HepG2 (cell line): ENCODE results near the gene ERLEC1. TPM values are rescaled to one million over a fixed set of nuclear protein-coding genes. Genes with fewer than 3 reads are reported as not detected.

Experiments used
- HMG20B ChIP-seq: conservative IDR thresholded peaks from 2 replicates; pipeline ENCODE4 v1.6.1; 2016; ENCODE audit warnings: missing genetic modification reagents, missing compliant biosample characterization
- MED8 ChIP-seq: sonication (generic); formaldehyde crosslinking; IDR thresholded peaks from 2 replicates; pipeline ENCODE4 v1.8.1; 2023; ENCODE audit warnings: mild to moderate bottlenecking, missing genetic modification reagents; ENCODE audit not compliant: insufficient replicate concordance
- MXD3 ChIP-seq: IDR thresholded peaks from 2 replicates; pipeline ENCODE4 v1.6.1; 2016; ENCODE audit warnings: mild to moderate bottlenecking, missing biosample characterization, missing genetic modification reagents
- NONO ChIP-seq, 2 experiments: fragments of 450-650 bp in 1 of 2; sonication (generic) in 1 of 2; formaldehyde crosslinking in 1 of 2; IDR thresholded peaks in 1 of 2; conservative IDR thresholded peaks in 1 of 2; 2 replicates each; pipeline versions ENCODE4 v1.6.1 to v1.8.0; 2017 to 2022; ENCODE audit warnings: mild to moderate bottlenecking in 1 of 2, missing genetic modification reagents in 1 of 2, moderate library complexity in 1 of 2
- PTBP1 ChIP-seq: fragments of 200-400 bp; formaldehyde crosslinking; IDR thresholded peaks from 2 replicates; pipeline ENCODE4 v1.6.1; 2018; ENCODE audit warnings: low read length, low read depth; ENCODE audit not compliant: poor library complexity, severe bottlenecking
- RBFOX2 ChIP-seq: fragments of 200-400 bp; formaldehyde crosslinking; IDR thresholded peaks from 2 replicates; pipeline ENCODE4 v1.6.1; 2017; ENCODE audit warnings: low read depth, mild to moderate bottlenecking, low read length
- SKI ChIP-seq: fragments of 450-650 bp; IDR thresholded peaks from one replicate; pipeline ENCODE4 v1.6.1; 2018; ENCODE audit warnings: mild to moderate bottlenecking; ENCODE audit not compliant: partially characterized antibody
- TARDBP ChIP-seq: sonication (generic); formaldehyde crosslinking; IDR thresholded peaks from 2 replicates; pipeline ENCODE4 v1.8.0; 2022; ENCODE audit warnings: mild to moderate bottlenecking, missing genetic modification reagents
- THAP8 ChIP-seq: sonication (generic); formaldehyde crosslinking; IDR thresholded peaks from 2 replicates; pipeline ENCODE4 v1.5.1; 2020; ENCODE audit warnings: missing genetic modification reagents, mild to moderate bottlenecking, borderline replicate concordance
- ZBTB4 ChIP-seq: sonication (generic); formaldehyde crosslinking; IDR thresholded peaks from 2 replicates; pipeline ENCODE4 v1.4.0; 2020; ENCODE audit warnings: missing genetic modification reagents, mild to moderate bottlenecking, borderline replicate concordance
- ZMAT3 ChIP-seq: sonication (generic); formaldehyde crosslinking; conservative IDR thresholded peaks from 2 replicates; pipeline ENCODE4 v1.7.0; 2021; ENCODE audit warnings: missing genetic modification reagents
- ZNF142 ChIP-seq: sonication (generic); formaldehyde crosslinking; IDR thresholded peaks from 2 replicates; pipeline ENCODE4 v1.4.0; 2020; ENCODE audit warnings: missing genetic modification reagents
- ZNF160 ChIP-seq: sonication (generic); formaldehyde crosslinking; IDR thresholded peaks from 2 replicates; pipeline ENCODE4 v1.8.0; 2022; ENCODE audit warnings: mild to moderate bottlenecking, inconsistent platforms, missing genetic modification reagents
- ZNF260 ChIP-seq: sonication (generic); formaldehyde crosslinking; IDR thresholded peaks from 2 replicates; pipeline ENCODE4 v1.4.0; 2020; ENCODE audit warnings: missing genetic modification reagents, low read depth, mild to moderate bottlenecking, borderline replicate concordance
- ZNF543 ChIP-seq: sonication (generic); formaldehyde crosslinking; IDR thresholded peaks from 2 replicates; pipeline ENCODE4 v1.4.0; 2020; ENCODE audit warnings: mild to moderate bottlenecking, missing genetic modification reagents
- ZNF616 ChIP-seq: sonication (generic); formaldehyde crosslinking; IDR thresholded peaks from 2 replicates; pipeline ENCODE4 v1.5.0; 2020; ENCODE audit warnings: low read depth, mild to moderate bottlenecking, missing genetic modification reagents
- ZNF772 ChIP-seq: sonication (generic); formaldehyde crosslinking; IDR thresholded peaks from 2 replicates; pipeline ENCODE4 v1.5.0; 2020; ENCODE audit warnings: mild to moderate bottlenecking, missing genetic modification reagents
- ZNF839 ChIP-seq: sonication (generic); formaldehyde crosslinking; IDR thresholded peaks from 2 replicates; pipeline ENCODE4 v1.4.0; 2020; ENCODE audit warnings: missing genetic modification reagents, mild to moderate bottlenecking, borderline replicate concordance
- polyA plus RNA-seq, 8 experiments: library from polyadenylated mRNA; depleted of rRNA in 3 of 8; stranded (reverse) in 7 of 8; unstranded in 1 of 8; fragments of >200 nt; fragmentation: Illumina TruSeq in 4 of 8; extraction: Trizol in 4 of 8; gene quantifications; 2 replicates each; pipeline versions ENCODE4 v1.2.1 to v1.2.3, GENCODE V29; 2011 to 2016; ENCODE audit warnings: low read depth in 4 of 8, missing spikeins in 1 of 8, mixed read lengths in 1 of 8; ENCODE audit not compliant: insufficient read depth in 1 of 8
- total RNA-seq, 5 experiments: library from RNA; depleted of rRNA; stranded (reverse); fragments of >200 nt; fragmentation: Illumina TruSeq; extraction: Trizol; gene quantifications; 2 replicates each; pipeline ENCODE4 v1.2.3, GENCODE V29; 2016; ENCODE audit warnings: low read depth in 1 of 5

The ERLEC1 gene
- total and polyA plus RNA-seq, 2 of the 13 experiments (the other 11 are each of a cell fraction or from before 2014, with no cell fraction given) = 87.3 to 88.4 TPM

- no peak for TF ChIP-seq NONO (IDR thresholded peaks at IDR 0.05)
- peak; percentile 94 for TF ChIP-seq NONO (CRISPR knock-in tag; conservative IDR thresholded peaks at IDR 0.05)
- TF ChIP-seq ZNF260 = no peak
- peak; percentile 97 for TF ChIP-seq TARDBP (CRISPR knock-in tag)
- TF ChIP-seq ZNF142 (CRISPR knock-in tag) = no peak
- peak; percentile 96 for TF ChIP-seq HMG20B (CRISPR knock-in tag)
- TF ChIP-seq ZMAT3 = 0 out of 2 replicates have a peak, but pooled peaks have one; percentile 72
- TF ChIP-seq MXD3 = no peak
- peak; percentile 93 for TF ChIP-seq ZNF543
- TF ChIP-seq ZNF772 (CRISPR knock-in tag) = peak; percentile 62; the same call in 1 of the 2 replicates
- peak; percentile 93 for TF ChIP-seq SKI
- no peak for TF ChIP-seq RBFOX2
- no peak for TF ChIP-seq ZNF616 (CRISPR knock-in tag)
- TF ChIP-seq ZBTB4 = no peak
- no peak for TF ChIP-seq PTBP1
- TF ChIP-seq MED8 (CRISPR knock-in tag) = peak; percentile 93
- no peak for TF ChIP-seq THAP8 (CRISPR knock-in tag)
- peak; percentile 60; the same call in 1 of the 2 replicates for TF ChIP-seq ZNF160 (CRISPR knock-in tag)
- no peak for TF ChIP-seq ZNF839 (CRISPR knock-in tag)
These were observed 39.9 kb downstream of the ERLEC1 start (continued) for GRCh38 chr2:53826587-53827397.
